AG10803 (cell line): Measurements from ENCODE around the gene LDB2.

ENCODE experiments used
- DNase-seq: peaks from one replicate; pipeline ENCODE4 v3.0.0; 2010; ENCODE audit warnings: low read depth
- H3K4me3 ChIP-seq: 2 replicates; pipeline ENCODE4 v1.5.1; 2011; ENCODE audit warnings: mild to moderate bottlenecking, low read length, control low read depth
- CTCF ChIP-seq: conservative IDR thresholded peaks from 2 replicates; pipeline ENCODE4 v1.5.1; 2011; ENCODE audit warnings: mild to moderate bottlenecking, low read length, control low read depth, inconsistent platforms

LDB2 gene

GRCh38 chr4:16461362-16461761 is 437.1 kb downstream of the LDB2 start:
- peak; percentile 17 for DNase-seq
- H3K4me3 ChIP-seq: no peak overlapping the region
- no peak for TF ChIP-seq CTCF

- DNase-seq: peak; percentile 25
- TF ChIP-seq CTCF: no peak
- H3K4me3 ChIP-seq: no peak overlapping the region
These were observed 440.5 kb downstream of the LDB2 start for GRCh38 chr4:16457944-16458343.
